Measurements from ENCODE around the gene ZNF335.
A peak's percentile ranks its signal among the peaks of the same experiment; 100 is the strongest.
"Not testable (repeated sequence)": the region's sequence is repeated elsewhere in the genome, so short reads cannot be mapped to it uniquely, and the experiment has no call there.

ZNF335 gene

GRCh38 chr20:45997187-45997586 lies 25.2 kb upstream of the ZNF335 start:
- CTCF ChIA-PET = interaction anchor here (0.7 to 4.0 kb wide), 3 partner anchors 10 to 27 kb away, joined by 3 to 23 read pairs (median 5); no protein-coding TSS in a partner anchor

GRCh38 chr20:45995495-45996097 lies 23.6 kb upstream of the ZNF335 start:
- H3K27ac ChIP-seq; POLR2A ChIA-PET (ENCODE audit: low non-redundant PET); DNase-seq (ENCODE audit: low spot score): not testable (repeated sequence)
- CTCF ChIA-PET = interaction anchor here (1.0 kb wide), 1 partner anchor 9 kb away, joined by 3 read pairs; no protein-coding TSS in a partner anchor

More at GRCh38 chr20:45997187-45997586, 25.2 kb upstream of the ZNF335 start:
- TF ChIP-seq CTCF (conservative IDR thresholded peaks at IDR 0.05; ENCODE audit: low read depth) = no peak
- DNase-seq (ENCODE audit: low spot score) = no peak
- POLR2A ChIA-PET (ENCODE audit: low non-redundant PET) = no interaction called here
- H3K27ac ChIP-seq = no peak overlapping the region

- TF ChIP-seq CTCF (conservative IDR thresholded peaks at IDR 0.05; ENCODE audit: low read depth) = no peak
- DNase-seq (ENCODE audit: low spot score) = no peak
- POLR2A ChIA-PET (ENCODE audit: low non-redundant PET) = no interaction called here
- H3K27ac ChIP-seq = peak overlapping the region; percentile 86
- CTCF ChIA-PET = interaction anchor here (0.6 to 1.0 kb wide), 2 partner anchors 8 to 19 kb away, joined by 3 to 5 read pairs; no protein-coding TSS in a partner anchor
Observed at GRCh38 chr20:45994761-45995493, 22.9 kb upstream of the ZNF335 start.

GRCh38 chr20:45993197-45993951 lies 21.4 kb upstream of the ZNF335 start:
- TF ChIP-seq CTCF (conservative IDR thresholded peaks at IDR 0.05; ENCODE audit: low read depth) = no peak
- DNase-seq (ENCODE audit: low spot score) = peak; percentile 100
- CTCF ChIA-PET = interaction anchor here (0.6 to 1.3 kb wide), 6 partner anchors 8 to 159 kb away, joined by 3 to 6 read pairs (median 3); no protein-coding TSS in a partner anchor
- H3K27ac ChIP-seq = peak overlapping the region; percentile 86
- POLR2A ChIA-PET (ENCODE audit: low non-redundant PET) = no interaction called here

- TF ChIP-seq CTCF (conservative IDR thresholded peaks at IDR 0.05; ENCODE audit: low read depth) = no peak
- CTCF ChIA-PET = no interaction called here
- H3K27ac ChIP-seq = no peak overlapping the region
- DNase-seq (ENCODE audit: low spot score) = no peak
- POLR2A ChIA-PET (ENCODE audit: low non-redundant PET) = no interaction called here
Observed at GRCh38 chr20:45991616-45992015, 19.6 kb upstream of the ZNF335 start.

GRCh38 chr20:45988830-45989229 lies 16.8 kb upstream of the ZNF335 start:
- H3K27ac ChIP-seq; DNase-seq (ENCODE audit: low spot score); POLR2A ChIA-PET (ENCODE audit: low non-redundant PET): not testable (repeated sequence)
- CTCF ChIA-PET = interaction anchor here (0.7 to 4.9 kb wide), 3 partner anchors 15 to 667 kb away, joined by 3 to 82 read pairs (median 4); no protein-coding TSS in a partner anchor

- ChIA-PET POLR2A (ENCODE audit: low non-redundant PET) (no interaction called here), CTCF (interaction anchor here (0.5 to 4.9 kb wide), 40 partner anchors 8 to 1184 kb away, joined by 3 to 82 read pairs (median 4); partner anchors contain the start of genes ELMO2 and ZNF335)
- peak; percentile 95 for TF ChIP-seq CTCF (conservative IDR thresholded peaks at IDR 0.05; ENCODE audit: low read depth)
- H3K27ac ChIP-seq = no peak overlapping the region
- peak; percentile 88 for DNase-seq (ENCODE audit: low spot score)
Observed at GRCh38 chr20:45987108-45987780, 15.2 kb upstream of the ZNF335 start.
